Inflammatory macrophage treated with lipopolysaccharide for 4 hours (primary cell): Measurements from ENCODE around the gene GLUD1.
A peak's percentile ranks its signal among the peaks of the same experiment; 100 is the strongest.
"Not testable (repeated sequence)": the region's sequence is repeated elsewhere in the genome, so short reads cannot be mapped to it uniquely, and the experiment has no call there.

Source experiments
- DNase-seq: peaks from one replicate; pipeline ENCODE4 v3.0.0-alpha.2; 2020

GLUD1 gene

DNA sequence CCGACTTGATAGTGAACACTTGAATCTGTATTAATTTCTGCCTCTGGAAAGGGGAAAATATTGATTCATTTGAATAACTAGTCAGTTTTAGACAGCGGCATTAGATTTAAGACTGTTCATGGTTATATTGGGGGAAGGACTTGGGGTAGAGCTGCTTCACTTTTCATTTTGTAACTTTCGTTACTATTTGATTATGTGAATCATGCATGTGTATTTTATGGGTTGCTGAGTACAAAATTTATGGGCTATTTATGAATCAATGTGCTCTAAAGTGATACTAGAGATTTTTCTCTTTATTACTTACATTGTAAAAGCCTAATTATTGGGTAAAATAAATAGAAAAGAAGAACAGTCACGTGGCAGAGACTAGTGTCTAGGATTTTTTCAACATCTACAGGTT lies 4.9 kb downstream of the GLUD1 start:
- DNase-seq, result no peak

DNA sequence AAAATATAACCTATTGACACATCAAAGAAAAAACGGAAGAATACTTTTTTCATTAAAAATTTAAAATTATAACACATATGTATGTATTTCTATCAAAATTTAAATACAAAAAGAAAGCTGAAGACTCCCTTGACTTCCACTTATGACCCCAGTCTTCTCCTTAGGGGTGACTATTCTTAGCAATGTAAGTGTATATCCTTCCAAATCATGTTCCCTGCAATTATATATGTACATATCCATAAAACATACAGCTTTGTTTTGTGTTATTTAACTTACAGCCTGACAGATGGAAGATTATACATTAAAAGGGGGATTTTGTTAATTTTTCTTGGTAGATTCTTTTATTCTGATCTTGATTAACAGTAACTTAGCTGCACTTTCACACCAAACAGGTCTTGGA lies 9.1 kb downstream of the GLUD1 start:
- DNase-seq, result no peak

DNA sequence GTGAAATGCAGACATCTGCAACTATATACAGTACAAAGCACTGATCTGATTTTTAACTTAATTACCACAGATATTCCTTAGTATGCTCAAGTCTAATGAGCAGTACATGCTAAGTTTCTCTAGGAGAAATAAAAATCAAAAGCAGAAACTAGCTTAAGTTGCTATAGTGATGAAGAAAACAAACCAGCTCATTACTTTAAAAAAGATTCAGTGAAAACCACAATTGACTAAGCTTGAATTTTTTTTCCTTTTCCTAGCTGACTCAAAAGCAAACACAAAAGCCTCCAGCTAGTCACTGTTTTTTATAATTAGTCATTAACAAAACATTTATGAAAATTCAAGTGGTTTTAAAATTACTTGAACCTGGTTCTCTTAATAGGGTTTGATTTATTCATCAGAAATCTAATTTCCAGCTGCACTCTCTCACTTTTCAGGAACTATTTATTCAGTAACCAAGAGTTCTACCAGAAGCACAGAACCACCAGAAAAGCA lies 10.3 kb downstream of the GLUD1 start:
- peak; percentile 79 for DNase-seq

- peak; percentile 84 for DNase-seq
These were observed 10.9 kb downstream of the GLUD1 start for GRCh38 chr10:87083576-87084290.

DNA sequence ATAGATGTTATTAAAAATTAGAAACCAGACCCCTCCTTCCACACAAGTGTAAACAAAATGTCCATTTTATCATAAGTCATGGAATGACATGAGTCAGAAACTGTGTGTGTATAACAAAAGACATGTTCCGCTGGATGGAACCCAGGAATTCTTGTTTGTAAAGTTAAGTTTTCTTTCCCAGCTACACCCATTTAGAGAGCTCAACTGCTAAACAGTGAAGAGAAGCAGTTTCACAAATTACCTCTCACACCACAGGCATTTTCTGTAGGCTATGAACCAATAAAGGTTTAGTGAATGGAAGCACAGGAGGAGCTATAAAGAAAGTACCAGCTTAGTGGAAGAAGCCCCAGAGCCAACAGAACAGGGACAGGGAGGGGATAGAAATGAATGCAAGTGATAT lies 12.4 kb downstream of the GLUD1 start:
- DNase-seq, result not testable (repeated sequence)

DNA sequence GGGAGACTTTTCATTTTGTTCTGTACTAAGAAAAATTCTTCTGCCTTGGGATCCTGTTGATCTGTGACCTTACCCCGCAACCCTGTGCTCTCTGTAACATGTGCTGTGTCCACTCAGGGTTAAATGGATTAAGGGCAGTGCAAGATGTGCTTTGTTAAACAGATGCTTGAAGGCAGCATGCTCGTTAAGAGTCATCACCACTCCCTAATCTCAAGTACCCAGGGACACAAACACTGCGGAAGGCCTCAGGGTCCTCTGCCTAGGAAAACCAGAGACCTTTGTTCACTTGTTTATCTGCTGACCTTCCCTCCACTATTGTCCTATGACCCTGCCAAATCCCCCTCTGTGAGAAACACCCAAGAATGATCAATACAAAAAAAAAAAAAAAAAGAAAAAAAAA lies 13.1 kb downstream of the GLUD1 start:
- not testable (repeated sequence) for DNase-seq

DNA sequence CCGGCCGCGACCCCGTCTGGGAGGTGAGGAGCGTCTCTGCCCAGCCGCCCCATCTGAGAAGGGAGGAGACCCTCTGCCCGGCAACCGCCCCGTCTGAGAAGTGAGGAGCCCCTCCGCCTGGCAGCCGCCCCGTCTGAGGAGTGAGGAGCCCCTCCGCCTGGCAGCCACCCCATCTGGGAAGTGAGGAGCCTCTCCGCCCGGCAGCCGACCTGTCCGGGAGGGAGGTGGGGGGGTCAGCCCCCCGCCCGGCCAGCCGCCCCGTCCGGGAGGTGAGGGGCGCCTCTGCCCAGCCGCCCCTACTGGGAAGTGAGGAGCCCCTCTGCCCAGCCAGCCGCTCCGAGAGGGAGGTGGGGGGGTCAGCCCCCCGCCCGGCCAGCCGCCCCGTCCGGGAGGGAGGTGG lies 14.0 kb downstream of the GLUD1 start:
- not testable (repeated sequence) for DNase-seq

DNA sequence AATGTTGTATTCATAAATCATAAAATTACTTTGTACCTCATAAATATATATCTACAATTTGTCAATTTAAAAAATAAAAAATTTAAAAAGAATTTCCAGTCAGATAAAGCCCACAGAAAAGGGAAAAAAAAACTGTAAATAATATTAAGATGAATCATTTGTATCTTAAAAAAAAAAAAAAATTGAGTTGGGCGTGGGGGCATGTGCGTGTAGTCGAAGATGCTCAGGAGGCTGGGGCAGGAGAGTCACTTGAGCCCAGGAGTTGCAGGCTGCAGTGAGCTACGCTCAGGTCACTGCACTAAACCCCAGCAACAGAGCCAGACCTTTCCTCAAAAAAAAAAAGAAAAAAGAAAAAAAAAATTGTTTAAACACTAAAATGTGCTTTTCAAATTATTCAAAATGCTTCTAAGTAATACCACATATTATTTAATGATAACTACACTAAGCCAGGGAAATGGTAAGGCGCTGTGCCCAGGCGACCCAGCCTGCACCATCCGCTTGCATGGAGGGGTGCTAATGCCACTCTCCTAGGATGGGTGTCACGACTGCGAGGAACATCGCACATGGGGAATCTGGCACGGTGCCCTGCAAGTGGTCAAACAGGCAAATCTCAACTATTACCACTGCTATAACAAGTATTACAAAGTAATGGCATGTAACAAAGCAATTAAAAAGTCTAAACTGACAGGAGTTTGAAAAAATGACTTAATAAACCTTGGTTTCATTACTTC lies 15.4 kb downstream of the GLUD1 start:
- DNase-seq, result no peak

- DNase-seq, result not testable (repeated sequence)
These were observed 18.2 kb downstream of the GLUD1 start for GRCh38 chr10:87076421-87076820.

DNA sequence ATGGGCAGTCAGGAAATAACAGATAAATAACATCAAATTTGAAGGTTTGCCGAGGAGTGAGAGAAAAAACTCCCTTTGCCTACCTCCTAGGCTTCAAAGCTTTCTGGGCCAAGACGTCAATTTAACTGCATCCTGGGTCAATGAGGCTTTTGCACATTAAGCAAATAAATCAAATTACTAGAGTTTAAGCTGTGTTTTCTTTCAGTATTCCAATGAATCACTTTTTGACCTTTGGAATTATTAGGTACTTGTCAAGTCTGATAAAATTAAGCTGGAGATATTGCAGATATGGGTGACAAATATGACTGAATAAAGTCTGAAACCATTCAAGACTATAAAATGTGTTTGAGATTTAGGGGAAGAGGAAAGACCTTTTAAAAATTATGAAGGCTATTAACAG lies 22.2 kb downstream of the GLUD1 start:
- no peak for DNase-seq

- no peak for DNase-seq
These were observed 26.4 kb downstream of the GLUD1 start for GRCh38 chr10:87068281-87068680.

GRCh38 chr10:87066865-87067264 lies 27.8 kb downstream of the GLUD1 start:
- DNase-seq, result no peak

- no peak for DNase-seq
These were observed 28.5 kb downstream of the GLUD1 start for GRCh38 chr10:87066178-87066577.

GRCh38 chr10:87064651-87065050 lies 30.0 kb downstream of the GLUD1 start:
- no peak for DNase-seq

DNA sequence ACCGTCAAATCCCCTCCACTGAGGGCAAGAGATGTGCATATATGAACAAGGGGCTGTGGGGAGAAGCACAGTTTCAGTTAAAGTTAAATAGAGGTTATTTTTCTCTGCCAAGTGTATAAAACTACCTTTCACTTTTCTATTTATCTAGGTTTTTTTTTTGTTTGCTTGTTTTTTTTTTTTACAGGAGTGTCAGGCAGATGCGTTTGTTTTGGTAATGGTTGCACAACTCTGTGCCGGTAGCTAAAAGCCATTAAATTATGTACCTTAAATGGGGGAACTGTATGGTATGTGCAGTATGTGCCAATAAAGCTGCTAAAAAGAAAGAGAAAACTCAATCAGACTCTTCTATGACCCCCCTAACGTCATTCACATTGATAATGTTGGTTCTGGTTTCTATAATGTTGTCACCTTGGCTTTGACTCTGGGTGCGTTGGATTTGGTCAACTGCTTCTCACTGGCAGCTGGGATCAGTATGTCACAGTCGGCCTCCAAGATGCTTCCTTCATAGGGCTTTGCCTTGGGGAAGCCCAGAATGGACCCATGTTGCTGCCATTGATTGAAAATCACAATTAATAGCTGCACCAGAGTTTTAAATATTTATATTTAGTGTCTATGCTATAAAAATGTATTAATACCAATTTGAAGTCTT lies 34.2 kb downstream of the GLUD1 start:
- DNase-seq, result no peak

DNA sequence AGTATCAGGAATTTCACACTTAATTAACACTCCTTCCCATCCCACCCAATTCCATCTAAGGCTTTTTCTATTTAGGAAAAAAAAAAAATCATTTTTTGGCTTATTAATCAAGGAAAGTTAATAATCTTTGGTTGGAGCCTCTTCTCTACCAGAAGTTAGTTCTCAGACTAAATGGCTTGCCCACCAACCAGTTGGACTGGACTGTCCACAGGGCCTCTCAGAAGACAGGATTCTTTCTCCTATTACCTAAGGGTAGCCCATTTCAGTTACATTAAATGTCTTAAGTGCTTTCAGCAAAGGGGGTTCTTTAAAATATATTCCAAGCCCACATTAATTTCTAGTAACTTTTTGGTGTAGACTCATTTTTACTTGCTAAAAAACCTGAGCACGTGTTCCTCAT lies 35.2 kb downstream of the GLUD1 start:
- no peak for DNase-seq

DNA sequence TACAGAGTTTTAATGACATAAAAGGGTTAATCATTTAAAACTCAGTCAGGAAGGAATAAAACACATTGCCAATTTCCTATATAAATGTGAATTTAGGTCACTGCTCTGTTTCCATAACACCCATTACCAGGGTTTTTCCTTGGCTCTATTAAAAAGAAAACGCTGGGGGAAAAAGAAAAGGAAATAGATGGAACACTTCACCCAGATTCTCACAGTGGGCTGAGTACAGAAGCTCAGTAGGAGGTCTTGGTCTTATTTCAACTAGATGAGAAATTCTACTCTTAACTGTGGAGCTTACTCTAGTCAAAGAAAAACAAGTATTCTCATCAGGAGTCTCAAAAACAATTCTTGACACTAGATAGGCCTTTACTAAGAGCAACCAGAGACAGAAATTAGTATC lies 36.5 kb downstream of the GLUD1 start:
- DNase-seq, result no peak

- DNase-seq, result peak; percentile 90
These were observed 40.0 kb downstream of the GLUD1 start for GRCh38 chr10:87054373-87055295.

GRCh38 chr10:87053577-87054181 lies 41.0 kb downstream of the GLUD1 start:
- DNase-seq, result no peak

DNA sequence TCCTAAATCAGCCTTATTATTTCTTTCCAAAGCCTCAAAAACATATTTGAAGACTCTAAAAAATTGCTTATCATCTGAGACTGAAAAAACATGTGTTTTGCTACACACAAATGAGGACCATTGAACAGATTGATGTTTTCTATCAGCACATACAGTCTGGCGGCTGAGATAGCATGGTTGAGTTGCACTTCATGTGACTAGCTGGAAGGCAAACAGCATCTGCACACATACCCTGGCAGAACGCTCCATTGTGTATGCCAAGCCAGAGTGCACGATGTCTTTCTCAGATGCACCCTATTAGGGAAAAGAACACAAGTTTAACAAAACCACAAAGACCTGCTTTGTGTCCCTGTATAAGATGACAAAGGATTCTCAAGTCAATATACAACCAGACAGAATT lies 41.5 kb downstream of the GLUD1 start:
- DNase-seq, result no peak

DNA sequence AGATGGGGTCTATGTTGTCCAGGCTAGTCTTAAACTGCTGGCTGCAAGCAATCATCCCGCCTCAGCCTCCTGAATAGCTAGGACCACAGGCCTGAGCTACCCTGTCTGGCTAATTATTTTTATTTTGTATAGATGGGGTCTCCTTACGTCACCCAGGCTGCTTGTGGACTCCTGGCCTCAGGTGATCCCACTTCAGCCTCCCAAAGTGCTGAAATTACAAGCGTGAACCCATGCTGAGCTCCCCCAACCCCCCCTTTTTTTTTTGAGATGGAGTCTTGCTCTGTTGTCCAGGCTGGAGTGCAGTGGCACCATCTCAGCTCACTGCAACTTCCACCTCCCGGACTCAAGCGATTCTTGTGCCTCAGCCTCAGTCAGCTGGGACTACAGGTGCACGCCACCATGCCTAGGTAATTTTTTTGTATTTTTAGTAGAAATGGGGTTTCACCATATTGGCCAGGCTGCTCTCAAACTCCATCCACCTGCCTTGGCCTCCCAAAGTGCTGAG lies 49.2 kb downstream of the GLUD1 start:
- no peak for DNase-seq

- not testable (repeated sequence) for DNase-seq
These were observed 51.1 kb downstream of the GLUD1 start for GRCh38 chr10:87043579-87043978.
